ENCODE measurements around the gene LRP8.
A peak's percentile ranks its signal among the peaks of the same experiment; 100 is the strongest.

Gene LRP8

GRCh38 chr1:53279296-53280200 is 48.3 kb downstream of the LRP8 start:
- DNase-seq, result no peak

GRCh38 chr1:53278298-53278725 is 49.6 kb downstream of the LRP8 start:
- peak; percentile 67 for DNase-seq

- no peak for DNase-seq
Observed at GRCh38 chr1:53277326-53277725, 50.5 kb downstream of the LRP8 start.

- DNase-seq, result no peak
Observed at GRCh38 chr1:53276902-53277281, 51.0 kb downstream of the LRP8 start.

GRCh38 chr1:53276153-53276901 is 51.5 kb downstream of the LRP8 start:
- DNase-seq, result no peak

GRCh38 chr1:53275566-53275965 is 52.3 kb downstream of the LRP8 start:
- DNase-seq, result no peak

GRCh38 chr1:53274541-53275185 is 53.2 kb downstream of the LRP8 start:
- no peak for DNase-seq

GRCh38 chr1:53274026-53274425 is 53.8 kb downstream of the LRP8 start:
- DNase-seq, result no peak

- no peak for DNase-seq
Observed at GRCh38 chr1:53273526-53273925, 54.3 kb downstream of the LRP8 start.

GRCh38 chr1:53272349-53272748 is 55.5 kb downstream of the LRP8 start:
- DNase-seq, result no peak

GRCh38 chr1:53271446-53272090 is 56.3 kb downstream of the LRP8 start:
- DNase-seq, result no peak

GRCh38 chr1:53270873-53271272 is 57.0 kb downstream of the LRP8 start:
- no peak for DNase-seq

GRCh38 chr1:53270107-53270506 is 57.8 kb downstream of the LRP8 start:
- DNase-seq, result no peak

GRCh38 chr1:53267761-53268160 is 60.1 kb downstream of the LRP8 start:
- DNase-seq, result no peak

- no peak for DNase-seq
Observed at GRCh38 chr1:53266038-53266437, 61.8 kb downstream of the LRP8 start.

GRCh38 chr1:53265581-53265980 is 62.3 kb downstream of the LRP8 start:
- DNase-seq, result no peak

GRCh38 chr1:53264048-53264447 is 63.8 kb downstream of the LRP8 start:
- DNase-seq, result no peak

GRCh38 chr1:53262000-53262399 is 65.9 kb downstream of the LRP8 start:
- no peak for DNase-seq

GRCh38 chr1:53260631-53261247 is 67.1 kb downstream of the LRP8 start:
- DNase-seq, result no peak

- DNase-seq, result no peak
Observed at GRCh38 chr1:53259932-53260331, 67.9 kb downstream of the LRP8 start.

- DNase-seq, result no peak
Observed at GRCh38 chr1:53258216-53258615, 69.7 kb downstream of the LRP8 start.

GRCh38 chr1:53257454-53258081 is 70.3 kb downstream of the LRP8 start:
- DNase-seq, result no peak

All from OCI-M1 (cell line).